Measurements from ENCODE around the gene CD3D.

- TF ChIP-seq CTCF (IDR thresholded peaks at IDR 0.05; ENCODE audit: borderline replicate concordance, extremely low read depth, low read length, poor library complexity, severe bottlenecking) (no peak), EZH2 (IDR thresholded peaks at IDR 0.05; ENCODE audit: borderline replicate concordance, low read depth, low read length, severe bottlenecking) (no peak)
Measured at GRCh38 chr11:118343981-118344515, 1.5 kb upstream of the CD3D start, which contains the start of gene CD3G.
